NCI-H524 (cell line): Measurements from ENCODE around the gene OSBPL5.
A peak's percentile ranks its signal among the peaks of the same experiment; 100 is the strongest.
"Not testable (repeated sequence)": the region's sequence is repeated elsewhere in the genome, so short reads cannot be mapped to it uniquely, and the experiment has no call there.

Experiments
- DNase-seq, 2 experiments: peaks; one replicate each; lab custom pipeline; 2025; lab: John Stamatoyannopoulos, UW

OSBPL5 gene

DNA sequence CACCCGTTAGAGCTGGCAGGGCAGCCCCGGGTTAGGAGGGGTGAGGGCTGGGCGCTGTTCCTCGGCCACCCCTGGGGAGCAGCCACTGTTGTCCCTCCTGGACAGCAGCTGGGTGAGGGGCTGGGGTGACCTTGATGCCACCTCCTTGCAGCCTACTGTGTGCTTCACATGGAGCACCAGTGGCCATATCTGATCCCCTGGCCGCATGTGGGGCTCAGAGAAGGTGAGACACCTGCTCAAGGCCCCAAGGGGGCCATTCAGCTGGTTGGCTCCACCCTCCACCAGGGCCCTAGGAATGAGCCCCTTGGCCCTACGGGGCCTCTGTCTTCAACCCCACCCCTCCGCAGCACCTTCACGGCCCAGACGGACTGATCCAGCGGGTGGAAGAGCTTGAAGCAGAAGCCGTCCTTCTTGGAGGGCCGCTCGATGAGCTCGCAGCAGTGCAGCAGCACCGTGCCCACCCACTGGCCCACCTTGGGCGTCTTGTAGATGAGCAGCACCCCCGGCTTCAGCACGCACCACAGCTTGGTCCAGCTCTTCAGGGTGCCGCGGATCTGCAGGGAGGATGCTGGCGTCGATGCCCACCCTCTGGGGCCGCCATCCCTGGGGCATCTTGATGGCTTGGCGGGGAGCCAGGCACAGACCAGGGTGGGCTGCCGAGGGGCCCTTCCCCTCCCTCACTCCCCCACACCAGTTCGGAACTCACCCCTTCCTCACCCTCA is 44.9 kb downstream of the OSBPL5 start:
- no peak for DNase-seq

- no peak for DNase-seq
These were observed 45.8 kb downstream of the OSBPL5 start for GRCh38 chr11:3119141-3119821.

DNA sequence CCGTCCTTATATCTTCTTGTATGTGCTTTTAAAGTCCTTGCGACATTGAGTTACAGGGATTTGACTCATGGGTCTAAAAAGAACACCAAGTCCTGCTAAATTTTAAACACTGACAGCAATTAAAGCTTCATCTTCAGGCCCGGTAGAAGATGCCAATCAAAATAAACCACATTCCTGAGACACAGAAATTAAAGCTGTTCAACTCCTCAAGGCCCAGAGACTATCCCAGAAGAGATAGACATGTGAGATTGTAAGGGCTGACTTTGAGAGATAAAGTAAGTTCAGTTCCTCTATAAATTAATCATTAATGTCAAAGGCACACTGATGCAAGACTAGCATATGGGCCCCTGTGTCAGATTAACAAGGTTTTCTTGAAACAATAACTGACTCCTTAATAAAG is 49.8 kb downstream of the OSBPL5 start:
- DNase-seq = no peak

DNA sequence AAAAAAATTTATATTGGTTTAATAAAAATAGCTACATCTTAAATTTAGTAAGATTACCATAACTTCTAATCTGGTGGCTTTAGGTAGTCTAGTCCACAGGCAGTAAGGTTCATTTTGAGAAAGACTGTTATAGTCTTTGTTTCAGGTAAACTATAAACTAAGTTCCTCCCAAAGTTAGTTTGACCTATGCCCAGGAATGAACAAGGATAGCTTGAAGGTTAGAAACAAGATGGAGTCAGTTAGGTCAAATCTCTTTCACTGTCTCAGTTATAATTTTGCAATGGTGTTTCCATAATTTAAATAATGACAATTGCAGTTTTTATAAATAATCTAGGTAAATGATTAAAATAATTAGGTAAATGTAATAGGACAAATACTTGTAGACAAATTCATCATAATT is 51.4 kb downstream of the OSBPL5 start:
- not testable (repeated sequence) for DNase-seq

GRCh38 chr11:3111919-3112690 is 53.0 kb downstream of the OSBPL5 start:
- DNase-seq = no peak

GRCh38 chr11:3111466-3111865 is 53.6 kb downstream of the OSBPL5 start:
- DNase-seq = no peak

DNA sequence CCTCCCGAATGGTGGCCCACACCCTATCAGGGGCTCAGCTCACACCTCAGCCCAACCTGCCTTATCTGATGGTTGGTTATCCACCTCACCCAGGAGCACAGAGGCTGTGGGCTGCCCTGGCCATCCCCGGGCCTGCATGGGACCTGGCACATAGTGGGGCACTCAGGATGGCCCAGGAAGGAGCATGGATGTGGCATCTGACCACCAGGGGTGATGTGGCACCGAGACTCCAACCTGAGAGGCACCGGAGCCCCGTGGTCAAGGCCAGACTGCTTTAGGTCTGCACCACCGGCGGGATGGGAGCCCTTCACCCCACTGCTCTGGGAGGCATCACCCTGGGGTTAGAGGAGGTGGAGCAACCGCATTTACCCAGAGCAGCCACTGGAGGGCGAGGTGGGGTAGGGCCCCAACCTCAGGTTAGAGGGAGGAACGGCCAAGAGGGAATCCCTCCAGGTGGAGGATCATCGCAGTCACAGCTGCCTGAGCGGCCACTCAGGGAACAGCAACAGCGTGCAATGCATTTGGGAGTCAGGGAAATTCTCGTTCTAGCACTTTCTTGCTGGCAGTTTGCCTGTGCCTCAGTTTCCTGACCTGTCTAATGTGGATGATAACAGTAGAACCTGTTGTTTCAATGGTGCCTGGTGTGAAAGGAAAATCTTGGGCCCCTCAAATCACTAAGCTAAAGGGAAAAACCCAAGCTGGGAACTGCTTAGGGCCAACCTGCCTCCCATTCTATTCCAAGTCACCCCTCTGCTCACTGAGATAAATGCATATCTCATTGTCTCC is 55.0 kb downstream of the OSBPL5 start:
- DNase-seq = peak; percentile 7 to 69

DNA sequence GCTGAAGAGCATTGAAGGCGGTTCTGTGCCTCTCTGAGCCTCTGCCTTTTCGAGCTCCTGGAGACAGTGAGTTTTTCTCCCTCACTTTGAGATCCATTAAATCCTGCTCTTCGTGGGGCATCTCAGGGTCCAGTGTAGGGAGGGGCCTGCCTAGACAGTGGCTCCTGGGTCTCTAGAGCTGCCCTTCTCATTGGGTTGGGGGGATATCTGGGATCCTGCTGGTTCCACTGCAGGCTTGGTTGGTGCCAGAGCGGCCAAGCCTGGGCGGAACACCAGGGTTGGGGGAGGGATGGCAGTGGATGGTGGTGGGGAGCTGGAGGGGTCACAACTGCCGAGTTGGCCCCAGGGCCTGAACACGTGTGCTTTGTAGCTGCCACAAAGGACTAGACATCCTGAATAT is 55.7 kb downstream of the OSBPL5 start:
- no peak for DNase-seq

- no peak for DNase-seq
These were observed 56.9 kb downstream of the OSBPL5 start for GRCh38 chr11:3108183-3108721.

- no peak for DNase-seq
These were observed 57.4 kb downstream of the OSBPL5 start for GRCh38 chr11:3107608-3108182.

GRCh38 chr11:3106736-3107524 is 58.2 kb downstream of the OSBPL5 start:
- no peak for DNase-seq

GRCh38 chr11:3105791-3106735 is 59.0 kb downstream of the OSBPL5 start:
- no peak for DNase-seq

DNA sequence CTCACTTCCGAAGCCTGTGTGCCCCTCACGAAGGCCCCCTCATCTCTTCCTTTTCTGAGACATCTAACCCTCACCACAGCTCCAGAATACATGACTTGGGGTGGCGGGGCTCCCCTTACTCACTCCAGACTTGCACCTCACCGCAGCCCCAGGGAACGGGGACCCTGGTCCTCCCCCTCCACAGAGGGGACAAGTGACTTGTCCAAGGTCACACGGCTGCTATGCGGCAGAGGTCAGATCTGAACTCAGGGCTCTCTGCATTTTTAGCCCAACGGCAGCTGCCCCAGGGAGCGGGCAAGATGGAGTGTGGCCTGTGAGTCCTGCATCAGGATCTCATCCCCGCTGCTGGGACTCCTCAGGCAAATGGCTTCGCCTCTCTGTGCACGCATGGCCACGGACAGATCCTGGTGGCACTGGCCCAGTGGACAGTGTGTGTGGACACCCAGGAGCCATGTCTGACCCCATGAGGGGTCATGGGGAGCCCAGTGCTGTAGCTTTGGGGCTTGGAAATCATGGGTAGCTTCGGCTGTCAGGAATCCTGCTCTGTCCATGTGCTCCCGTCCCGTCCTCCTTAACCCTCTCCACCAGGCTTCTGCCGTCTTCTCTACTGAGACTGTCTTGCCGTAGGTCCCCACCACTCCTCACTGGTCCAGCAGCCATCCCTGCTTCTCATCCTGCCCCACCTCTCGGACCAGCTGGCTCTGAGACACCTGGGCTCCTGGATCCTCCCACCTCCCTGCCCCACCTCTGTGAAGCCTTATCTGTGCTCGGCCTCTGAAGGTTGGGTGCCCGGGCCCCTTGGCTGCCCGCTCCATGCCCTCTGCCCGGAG is 59.9 kb downstream of the OSBPL5 start:
- no peak for DNase-seq

GRCh38 chr11:3104051-3104714 is 60.9 kb downstream of the OSBPL5 start:
- DNase-seq = no peak

GRCh38 chr11:3103076-3103475 is 62.0 kb downstream of the OSBPL5 start:
- no peak for DNase-seq

DNA sequence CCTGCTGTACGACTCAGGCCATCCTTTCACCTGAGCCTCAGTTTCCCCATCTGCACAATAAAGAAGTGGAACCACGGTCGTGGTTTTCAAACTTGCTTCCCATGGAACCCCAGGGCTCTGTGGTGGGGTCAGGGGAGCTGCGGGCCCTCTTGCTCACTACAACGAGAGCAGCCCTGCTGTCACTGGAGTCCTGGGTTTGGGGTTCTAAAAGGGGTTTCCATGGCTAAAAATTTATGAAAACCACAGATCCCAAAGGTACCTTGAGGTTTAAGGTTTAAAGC is 62.5 kb downstream of the OSBPL5 start:
- DNase-seq = no peak

- no peak for DNase-seq
These were observed 63.0 kb downstream of the OSBPL5 start for GRCh38 chr11:3101921-3102640.

DNA sequence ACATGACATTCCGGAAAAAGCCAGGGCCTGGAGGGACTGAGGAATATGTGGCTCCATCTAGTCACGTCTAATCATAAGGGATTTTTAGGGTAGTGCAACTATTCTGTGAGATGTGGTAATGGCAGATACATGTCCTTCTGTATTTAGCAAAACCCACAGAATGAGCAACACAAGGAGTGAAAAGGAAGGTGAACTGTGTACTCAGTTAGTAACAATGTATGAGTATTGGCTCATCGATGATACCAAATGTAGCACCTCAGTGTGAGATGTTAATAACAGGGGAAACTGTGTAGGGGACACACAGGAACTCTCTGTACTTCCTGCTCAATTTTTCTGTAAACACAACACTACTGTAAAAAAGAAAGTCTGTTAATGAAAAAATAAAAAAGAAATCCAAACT is 65.9 kb downstream of the OSBPL5 start:
- DNase-seq = no peak
